GM18511 (cell line): Measurements from ENCODE around the gene BUD31.

Source experiments
- ATAC-seq: cut with Tn5 transposase; IDR thresholded peaks from one replicate; pipeline ENCODE4 v1.9.1; 2021; ENCODE audit warnings: mild to moderate bottlenecking, moderate library complexity; ENCODE audit not compliant: unreplicated experiment

Gene BUD31

GRCh38 chr7:99461221-99461620 lies 52.5 kb downstream of the BUD31 start:
- ATAC-seq, result no peak

DNA sequence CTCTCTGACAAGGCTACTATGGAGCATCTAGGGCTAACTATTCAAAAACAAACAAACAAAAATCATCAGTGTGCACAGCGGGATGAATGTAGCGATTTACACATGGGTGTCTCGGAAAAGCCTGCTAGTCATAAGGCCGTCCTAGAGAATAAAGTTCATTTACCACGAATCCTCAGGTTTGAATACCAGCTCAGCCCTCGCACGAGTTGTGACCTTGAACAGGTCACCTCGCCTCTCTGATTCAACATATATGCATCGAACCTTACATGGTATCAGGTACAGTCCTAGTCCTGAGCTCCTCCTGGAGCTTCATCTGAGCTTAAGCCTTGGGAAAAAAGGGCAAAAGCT lies 56.6 kb downstream of the BUD31 start:
- ATAC-seq, result no peak

- ATAC-seq, result no peak
These were observed 59.7 kb downstream of the BUD31 start for GRCh38 chr7:99468336-99468918.
